Upper lobe of right lung (tissue), 1 donor: ENCODE measurements around the gene CNR2. TPM values are rescaled to one million over a fixed set of nuclear protein-coding genes. Genes with fewer than 3 reads are reported as not detected.
"Not testable (repeated sequence)": the region's sequence is repeated elsewhere in the genome, so short reads cannot be mapped to it uniquely, and the experiment has no call there.

ENCODE experiments used
- ATAC-seq: fragments of 200-7000 bp; cut with Tn5 transposase; one replicate; pipeline ENCODE4 v1.9.1; 2020; ENCODE audit warnings: mild to moderate bottlenecking, moderate library complexity
- DNase-seq: peaks from one replicate; pipeline ENCODE4 v3.0.0-alpha.2; 2020
- H3K27ac ChIP-seq: fragments of 200-600 bp; one replicate; pipeline ENCODE4 v1.8.0; 2022
- H3K27me3 ChIP-seq: fragments of 200-600 bp; one replicate; pipeline ENCODE4 v1.8.0; 2022; ENCODE audit warnings: mild to moderate bottlenecking
- H3K36me3 ChIP-seq: fragments of 200-600 bp; one replicate; pipeline ENCODE4 v1.8.0; 2022
- H3K4me1 ChIP-seq: fragments of 200-600 bp; one replicate; pipeline ENCODE4 v1.8.0; 2022
- H3K4me3 ChIP-seq: fragments of 200-600 bp; one replicate; pipeline ENCODE4 v1.8.0; 2022; ENCODE audit warnings: mild to moderate bottlenecking
- H3K9me3 ChIP-seq: fragments of 200-600 bp; one replicate; pipeline ENCODE4 v1.8.0; 2022
- CTCF ChIP-seq: fragments of 200-600 bp; IDR thresholded peaks from one replicate; pipeline ENCODE4 v1.8.0; 2022; ENCODE audit warnings: antibody characterized with exemption
- intact Hi-C: fragments of 100-400 bp; cut with DNase I; formaldehyde crosslinking; loops from one replicate; pipeline ENCODE4 v1.11.0; 2022
- total RNA-seq: library from RNA; stranded (reverse); fragmentation: NEBNext Ultra II Directional; extraction: Animal tissue kit (Norgen Biotek cat#: 25700); gene quantifications from one replicate; pipeline ENCODE4 v1.2.1, GENCODE V29; 2021
- donor health status: DM: no; HTN: yes; CAD: no; lungs with severe emphysema.

The CNR2 gene
- total RNA-seq, 1 donor from 2014 or later: 0.06 TPM

GRCh38 chr1:23845163-23845562 is 68.0 kb downstream of the CNR2 start:
- TF ChIP-seq CTCF: no peak
- DNase-seq: no peak
- Histone ChIP-seq H3K27me3 (no peaks in the 10 kb centered on the region), H3K4me3 (no peak overlapping the region), H3K27ac (no peak overlapping the region), H3K4me1 (no peaks in the 10 kb centered on the region), H3K36me3 (peaks cover 48% of the 10 kb centered on the region), H3K9me3 (no peaks in the 10 kb centered on the region)
- ATAC-seq: no peak
- intact Hi-C loops: no loop called here

- TF ChIP-seq CTCF: no peak
- no peaks in the 10 kb centered on the region for H3K4me1 ChIP-seq
- DNase-seq (no peak), ATAC-seq (no peak)
- H3K4me3 ChIP-seq: no peak overlapping the region
- H3K27me3 ChIP-seq: no peaks in the 10 kb centered on the region
- H3K27ac ChIP-seq: no peak overlapping the region
- intact Hi-C loops: no loop called here
- peaks cover 47% of the 10 kb centered on the region for H3K36me3 ChIP-seq
- no peaks in the 10 kb centered on the region for H3K9me3 ChIP-seq
These were observed 69.5 kb downstream of the CNR2 start for GRCh38 chr1:23843644-23844043.

- peak; percentile 88 for DNase-seq
- ATAC-seq: peak; percentile 100
- Histone ChIP-seq H3K27me3 (no peaks in the 10 kb centered on the region), H3K4me3 (peak overlapping the region; percentile 43), H3K9me3 (no peaks in the 10 kb centered on the region), H3K36me3 (no peaks in the 10 kb centered on the region), H3K27ac (no peak overlapping the region), H3K4me1 (peaks cover 6% of the 10 kb centered on the region)
- intact Hi-C loops: no loop called here
- no peak for TF ChIP-seq CTCF
These were observed 74.7 kb downstream of the CNR2 start for GRCh38 chr1:23838401-23838866.

GRCh38 chr1:23837908-23838307 is 75.3 kb downstream of the CNR2 start:
- peak; percentile 23 for ATAC-seq

GRCh38 chr1:23836037-23836436 is 77.1 kb downstream of the CNR2 start:
- no peak overlapping the region for H3K4me3 ChIP-seq
- TF ChIP-seq CTCF: no peak

More at GRCh38 chr1:23837908-23838307, 75.3 kb downstream of the CNR2 start:
- no peak for TF ChIP-seq CTCF
- Histone ChIP-seq H3K4me3 (no peak overlapping the region), H3K27me3 (no peaks in the 10 kb centered on the region), H3K4me1 (peaks cover 6% of the 10 kb centered on the region), H3K36me3 (no peaks in the 10 kb centered on the region), H3K27ac (no peak overlapping the region), H3K9me3 (no peaks in the 10 kb centered on the region)
- intact Hi-C loops: no loop called here
- DNase-seq: no peak

GRCh38 chr1:23834156-23834555 is 79.0 kb downstream of the CNR2 start:
- H3K27ac ChIP-seq, H3K9me3 ChIP-seq, H3K36me3 ChIP-seq, H3K27me3 ChIP-seq, ATAC-seq, H3K4me3 ChIP-seq, H3K4me1 ChIP-seq, DNase-seq, intact Hi-C loops: not testable (repeated sequence)

More at GRCh38 chr1:23836037-23836436, 77.1 kb downstream of the CNR2 start:
- Histone ChIP-seq H3K27me3 (no peaks in the 10 kb centered on the region), H3K36me3 (no peaks in the 10 kb centered on the region), H3K4me1 (peaks cover 6% of the 10 kb centered on the region), H3K27ac (no peak overlapping the region), H3K9me3 (no peaks in the 10 kb centered on the region)
- intact Hi-C loops: no loop called here
- DNase-seq: no peak
- ATAC-seq: no peak
